ENCODE measurements around the gene WFDC1.

Gene WFDC1

GRCh38 chr16:84302111-84302954 is 7.7 kb downstream of the WFDC1 start:
- DNase-seq (ENCODE audit: low read depth in 2 of 2), result no peak

- DNase-seq (ENCODE audit: low read depth in 2 of 2), result no peak
Observed at GRCh38 chr16:84303023-84303422, 8.3 kb downstream of the WFDC1 start.

GRCh38 chr16:84303516-84303915 is 8.8 kb downstream of the WFDC1 start:
- no peak for DNase-seq (ENCODE audit: low read depth in 2 of 2)

- no peak for DNase-seq (ENCODE audit: low read depth in 2 of 2)
Observed at GRCh38 chr16:84306564-84306963, 11.9 kb downstream of the WFDC1 start.

- no peak for DNase-seq (ENCODE audit: low read depth in 2 of 2)
Observed at GRCh38 chr16:84307209-84307954, 12.7 kb downstream of the WFDC1 start.

GRCh38 chr16:84308120-84308519 is 13.4 kb downstream of the WFDC1 start:
- peak in 1 of 2 donors; percentile 12 for DNase-seq (ENCODE audit: low read depth in 2 of 2)

GRCh38 chr16:84310642-84311041 is 16.0 kb downstream of the WFDC1 start:
- no peak for DNase-seq (ENCODE audit: low read depth in 2 of 2)

GRCh38 chr16:84312783-84313382 is 18.2 kb downstream of the WFDC1 start:
- no peak for DNase-seq (ENCODE audit: low read depth in 2 of 2)

- no peak for DNase-seq (ENCODE audit: low read depth in 2 of 2)
Observed at GRCh38 chr16:84313921-84314320, 19.2 kb downstream of the WFDC1 start.

GRCh38 chr16:84314373-84314772 is 19.7 kb downstream of the WFDC1 start:
- DNase-seq (ENCODE audit: low read depth in 2 of 2), result no peak

- no peak for DNase-seq (ENCODE audit: low read depth in 2 of 2)
Observed at GRCh38 chr16:84314814-84315213, 20.1 kb downstream of the WFDC1 start.

- no peak for DNase-seq (ENCODE audit: low read depth in 2 of 2)
Observed at GRCh38 chr16:84315422-84315821, 20.7 kb downstream of the WFDC1 start.

GRCh38 chr16:84318091-84318975 is 23.7 kb downstream of the WFDC1 start:
- no peak for DNase-seq (ENCODE audit: low read depth in 2 of 2)

- DNase-seq (ENCODE audit: low read depth in 2 of 2), result no peak
Observed at GRCh38 chr16:84319146-84319760, 24.6 kb downstream of the WFDC1 start.

GRCh38 chr16:84320511-84320910 is 25.8 kb downstream of the WFDC1 start:
- no peak for DNase-seq (ENCODE audit: low read depth in 2 of 2)

- DNase-seq (ENCODE audit: low read depth in 2 of 2), result no peak
Observed at GRCh38 chr16:84321932-84322331, 27.3 kb downstream of the WFDC1 start.

GRCh38 chr16:84322749-84323148 is 28.1 kb downstream of the WFDC1 start:
- DNase-seq (ENCODE audit: low read depth in 2 of 2), result no peak

GRCh38 chr16:84323606-84324005 is 28.9 kb downstream of the WFDC1 start:
- DNase-seq (ENCODE audit: low read depth in 2 of 2), result no peak

- DNase-seq (ENCODE audit: low read depth in 2 of 2), result no peak
Observed at GRCh38 chr16:84324434-84325262, 30.0 kb downstream of the WFDC1 start.

GRCh38 chr16:84326545-84326944 is 31.9 kb downstream of the WFDC1 start:
- DNase-seq (ENCODE audit: low read depth in 2 of 2), result no peak
